ENCODE results near the gene ATF7IP2. TPM values are rescaled to one million over a fixed set of nuclear protein-coding genes. Genes with fewer than 3 reads are reported as not detected.
"Not testable (repeated sequence)": the region's sequence is repeated elsewhere in the genome, so short reads cannot be mapped to it uniquely, and the experiment has no call there.

The ATF7IP2 gene, protein sequence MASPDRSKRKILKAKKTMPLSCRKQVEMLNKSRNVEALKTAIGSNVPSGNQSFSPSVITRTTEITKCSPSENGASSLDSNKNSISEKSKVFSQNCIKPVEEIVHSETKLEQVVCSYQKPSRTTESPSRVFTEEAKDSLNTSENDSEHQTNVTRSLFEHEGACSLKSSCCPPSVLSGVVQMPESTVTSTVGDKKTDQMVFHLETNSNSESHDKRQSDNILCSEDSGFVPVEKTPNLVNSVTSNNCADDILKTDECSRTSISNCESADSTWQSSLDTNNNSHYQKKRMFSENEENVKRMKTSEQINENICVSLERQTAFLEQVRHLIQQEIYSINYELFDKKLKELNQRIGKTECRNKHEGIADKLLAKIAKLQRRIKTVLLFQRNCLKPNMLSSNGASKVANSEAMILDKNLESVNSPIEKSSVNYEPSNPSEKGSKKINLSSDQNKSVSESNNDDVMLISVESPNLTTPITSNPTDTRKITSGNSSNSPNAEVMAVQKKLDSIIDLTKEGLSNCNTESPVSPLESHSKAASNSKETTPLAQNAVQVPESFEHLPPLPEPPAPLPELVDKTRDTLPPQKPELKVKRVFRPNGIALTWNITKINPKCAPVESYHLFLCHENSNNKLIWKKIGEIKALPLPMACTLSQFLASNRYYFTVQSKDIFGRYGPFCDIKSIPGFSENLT
- total RNA-seq (10 to 100 TPM; 27.3 to 36.9 (median 29.2) TPM), polyA plus RNA-seq (43.2 TPM)
- long read RNA-seq, donor 1, partial matches to known transcripts = 1 of 15 reads
- long read RNA-seq, donor 1, other reads (novel, unspliced or antisense) = 10 of 15 reads
- long read RNA-seq, donor 2, partial matches to known transcripts = 1 of 5 reads
- long read RNA-seq, donor 2, other reads (novel, unspliced or antisense) = 1 of 5 reads
- long read RNA-seq, donor 3, transcript ATF7IP2-204 (12 exons, 3,665 nt) = major isoform, 6 of 16 reads
- long read RNA-seq, donor 3, partial matches to known transcripts = 2 of 16 reads
- long read RNA-seq, donor 3, other reads (novel, unspliced or antisense) = 5 of 16 reads
- long read RNA-seq, donor 4, partial matches to known transcripts = 0 of 7 reads
- long read RNA-seq, donor 4, other reads (novel, unspliced or antisense) = 1 of 7 reads

DNA sequence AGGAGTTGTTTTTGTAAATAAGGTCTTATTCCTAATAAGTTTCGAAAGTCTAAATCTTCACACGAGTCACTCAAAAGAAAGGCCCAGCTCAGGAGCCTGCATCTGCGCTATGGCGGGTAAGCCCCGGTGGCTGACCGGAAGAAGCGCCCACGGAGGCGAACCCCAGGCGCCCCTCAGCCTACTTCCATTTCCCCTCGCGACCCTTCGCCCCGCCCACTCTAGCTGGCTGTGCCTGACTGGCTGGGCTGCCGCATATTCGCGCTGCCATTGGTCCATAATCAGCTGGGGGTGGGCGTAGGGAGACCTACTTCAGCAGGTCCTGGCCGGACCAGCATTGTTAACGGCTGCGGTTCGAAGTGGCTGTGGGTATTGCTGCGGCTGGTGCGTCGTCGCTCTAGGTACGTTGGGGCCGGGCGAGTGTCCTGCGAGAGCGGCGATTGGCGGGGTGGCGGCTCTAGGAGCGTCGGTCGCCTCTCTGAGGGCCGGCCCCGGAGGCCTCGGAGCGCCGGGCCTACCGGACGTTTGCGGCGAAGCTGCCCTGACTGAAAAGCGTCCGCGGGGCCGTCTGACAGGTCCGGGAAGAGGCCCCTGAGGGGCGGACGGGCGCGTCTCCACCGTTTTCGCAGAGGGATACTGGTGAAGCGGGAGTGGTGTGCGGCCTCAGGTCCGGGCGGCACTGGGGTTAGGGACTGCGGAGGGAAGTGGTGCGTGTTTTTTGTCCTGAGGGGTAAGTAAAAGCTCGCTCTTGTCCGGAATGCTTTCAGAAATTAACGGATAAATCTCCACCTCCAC is at the start of gene ATF7IP2:
TSS of gene ATF7IP2 (plus strand) at position 337 of the 792 bp plus-strand sequence. CDS start 44,560 bp downstream, outside the sequence.
- peak; percentile 99 to 100 for ATAC-seq
- H3K4me3 ChIP-seq (ENCODE audit: low read length) = peak within 1 kb of the TSS; percentile 66
- intact Hi-C loops (cut with DNase I) = no loop called here
- WGBS = 5% methylated on average over 66 of the region's 66 CpGs
- peak; percentile 93 to 97 (median 96) for DNase-seq
- no peaks in the 10 kb centered on the region for H3K27me3 ChIP-seq (ENCODE audit: control insufficient read depth, insufficient read depth)
- no peaks in the 10 kb centered on the region for H3K9me3 ChIP-seq (ENCODE audit: control insufficient read depth, low read length)
- H3K27ac ChIP-seq (ENCODE audit: low read length) = peak within 1 kb of the TSS; percentile 52
- no peaks in the 10 kb centered on the region for H3K4me1 ChIP-seq (ENCODE audit: control insufficient read depth, insufficient read depth, low read length)

DNA sequence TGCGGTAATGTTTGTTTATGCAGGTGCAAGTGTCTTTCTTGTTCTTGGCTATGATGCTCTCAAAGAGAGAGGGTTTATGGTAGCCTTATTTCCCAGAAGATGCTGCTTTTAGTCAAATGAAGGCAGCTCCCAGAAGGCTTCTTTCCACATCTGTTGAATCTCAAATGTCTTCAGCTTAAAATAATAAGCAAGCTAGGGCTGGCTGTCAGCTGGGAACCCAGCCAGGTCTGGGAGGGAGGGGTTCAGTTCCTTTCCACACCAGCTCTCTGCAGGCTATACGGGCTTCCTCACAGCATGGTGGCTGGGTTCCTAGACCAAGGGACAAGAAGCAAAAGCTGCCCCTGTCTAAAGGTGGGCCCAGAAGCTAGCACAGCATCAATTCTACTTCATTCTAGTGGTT is 47.4 kb upstream of the ATF7IP2 start:
- 40% methylated on average over 2 of the region's 2 CpGs for WGBS
- ATAC-seq (no peak), DNase-seq (no peak)
- Histone ChIP-seq H3K27ac (ENCODE audit: low read length) (no peak overlapping the region), H3K4me1 (ENCODE audit: control insufficient read depth, insufficient read depth, low read length) (no peaks in the 10 kb centered on the region), H3K27me3 (ENCODE audit: control insufficient read depth, insufficient read depth) (no peaks in the 10 kb centered on the region), H3K4me3 (ENCODE audit: low read length) (no peak overlapping the region), H3K9me3 (ENCODE audit: control insufficient read depth, low read length) (no peaks in the 10 kb centered on the region)
- intact Hi-C loops (cut with DNase I) = no loop called here

GRCh38 chr16:10339777-10340732 is 45.8 kb upstream of the ATF7IP2 start:
- intact Hi-C loops (cut with DNase I) = no loop called here

GRCh38 chr16:10343124-10343760 is 42.6 kb upstream of the ATF7IP2 start:
- no peak for ATAC-seq
- Histone ChIP-seq H3K9me3 (ENCODE audit: control insufficient read depth, low read length) (peaks cover 2% of the 10 kb centered on the region), H3K27me3 (ENCODE audit: control insufficient read depth, insufficient read depth) (no peaks in the 10 kb centered on the region), H3K4me3 (ENCODE audit: low read length) (no peak overlapping the region), H3K27ac (ENCODE audit: low read length) (no peak overlapping the region), H3K4me1 (ENCODE audit: control insufficient read depth, insufficient read depth, low read length) (no peaks in the 10 kb centered on the region)
- WGBS = 66% methylated on average over 9 of the region's 9 CpGs
- DNase-seq = no peak
- intact Hi-C loops (cut with DNase I) = no loop called here

More at GRCh38 chr16:10339777-10340732, 45.8 kb upstream of the ATF7IP2 start:
- Histone ChIP-seq H3K4me3 (ENCODE audit: low read length) (no peak overlapping the region), H3K27ac (ENCODE audit: low read length) (no peak overlapping the region), H3K9me3 (ENCODE audit: control insufficient read depth, low read length) (peaks cover 2% of the 10 kb centered on the region), H3K27me3 (ENCODE audit: control insufficient read depth, insufficient read depth) (no peaks in the 10 kb centered on the region), H3K4me1 (ENCODE audit: control insufficient read depth, insufficient read depth, low read length) (no peaks in the 10 kb centered on the region)
- DNase-seq (no peak), ATAC-seq (no peak)
- WGBS = 80% methylated on average over 8 of the region's 8 CpGs

GRCh38 chr16:10344699-10345098 is 41.2 kb upstream of the ATF7IP2 start:
- DNase-seq; H3K4me1 ChIP-seq (ENCODE audit: control insufficient read depth, insufficient read depth, low read length); H3K27me3 ChIP-seq (ENCODE audit: control insufficient read depth, insufficient read depth); intact Hi-C loops (cut with DNase I); H3K4me3 ChIP-seq (ENCODE audit: low read length); H3K9me3 ChIP-seq (ENCODE audit: control insufficient read depth, low read length); H3K27ac ChIP-seq (ENCODE audit: low read length); ATAC-seq: not testable (repeated sequence)
- 93% methylated on average over 1 of the region's 1 CpG for WGBS

GRCh38 chr16:10345629-10346028 is 40.2 kb upstream of the ATF7IP2 start:
- ATAC-seq = no peak
- 94% methylated on average over 3 of the region's 3 CpGs for WGBS
- H3K9me3 ChIP-seq (ENCODE audit: control insufficient read depth, low read length) = peaks cover 2% of the 10 kb centered on the region

GRCh38 chr16:10349851-10350250 is 36.0 kb upstream of the ATF7IP2 start:
- intact Hi-C loops (cut with DNase I) = no loop called here
- Histone ChIP-seq H3K4me3 (ENCODE audit: low read length) (no peak overlapping the region), H3K4me1 (ENCODE audit: control insufficient read depth, insufficient read depth, low read length) (no peaks in the 10 kb centered on the region), H3K27me3 (ENCODE audit: control insufficient read depth, insufficient read depth) (no peaks in the 10 kb centered on the region), H3K27ac (ENCODE audit: low read length) (no peak overlapping the region), H3K9me3 (ENCODE audit: control insufficient read depth, low read length) (no peaks in the 10 kb centered on the region)
- WGBS = 81% methylated on average over 5 of the region's 5 CpGs
- DNase-seq (no peak), ATAC-seq (no peak)

More at GRCh38 chr16:10345629-10346028, 40.2 kb upstream of the ATF7IP2 start:
- Histone ChIP-seq H3K27me3 (ENCODE audit: control insufficient read depth, insufficient read depth) (no peaks in the 10 kb centered on the region), H3K4me3 (ENCODE audit: low read length) (no peak overlapping the region), H3K27ac (ENCODE audit: low read length) (no peak overlapping the region), H3K4me1 (ENCODE audit: control insufficient read depth, insufficient read depth, low read length) (no peaks in the 10 kb centered on the region)
- intact Hi-C loops (cut with DNase I) = no loop called here
- DNase-seq = no peak

DNA sequence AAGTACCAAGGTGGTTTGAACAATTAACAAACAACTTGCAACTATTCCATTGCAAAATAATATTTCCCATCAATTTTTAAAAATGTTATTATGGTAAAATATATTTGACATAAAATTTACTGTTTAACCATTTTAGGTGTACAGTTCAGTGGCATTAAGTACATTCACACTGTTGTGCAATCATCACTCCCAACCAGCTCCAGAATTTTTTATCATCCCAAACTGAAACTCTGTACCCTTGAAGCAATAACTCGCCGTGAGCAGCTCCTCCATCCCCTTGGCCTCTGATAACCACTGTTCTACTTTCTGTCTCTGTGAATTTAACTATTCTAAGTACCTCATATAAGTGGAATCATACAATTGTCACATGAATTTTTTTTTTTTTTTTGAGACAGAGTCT is 33.6 kb upstream of the ATF7IP2 start:
- WGBS = 54% methylated on average over 2 of the region's 2 CpGs

DNA sequence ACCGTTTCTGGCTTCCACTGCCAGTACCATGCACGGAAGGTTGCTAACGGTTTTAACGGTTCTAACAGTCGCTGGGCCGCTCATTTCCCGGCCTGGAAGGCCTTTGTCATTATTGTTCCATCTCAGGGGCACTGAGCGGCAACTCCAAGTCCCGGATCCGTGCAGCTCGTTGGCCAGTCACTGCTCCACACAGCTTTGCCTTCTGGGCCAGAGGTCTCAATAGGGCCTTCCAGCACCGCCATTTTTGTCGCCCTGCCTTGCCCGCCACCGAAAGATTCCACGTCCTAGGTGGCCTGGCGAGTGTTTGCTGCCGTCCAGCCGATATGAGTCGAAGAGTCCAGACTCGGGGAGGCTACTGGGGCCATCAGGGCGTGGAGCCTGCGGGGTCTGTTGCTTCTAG is 30.3 kb upstream of the ATF7IP2 start:
- 95% methylated on average over 23 of the region's 23 CpGs for WGBS
- Histone ChIP-seq H3K4me3 (ENCODE audit: low read length) (no peak overlapping the region), H3K4me1 (ENCODE audit: control insufficient read depth, insufficient read depth, low read length) (no peaks in the 10 kb centered on the region), H3K9me3 (ENCODE audit: control insufficient read depth, low read length) (no peaks in the 10 kb centered on the region), H3K27me3 (ENCODE audit: control insufficient read depth, insufficient read depth) (no peaks in the 10 kb centered on the region), H3K27ac (ENCODE audit: low read length) (no peak overlapping the region)
- no peak for DNase-seq
- ATAC-seq = no peak
- intact Hi-C loops (cut with DNase I) = no loop called here

More for the DNA sequence above, 33.6 kb upstream of the ATF7IP2 start:
- no peaks in the 10 kb centered on the region for H3K9me3 ChIP-seq (ENCODE audit: control insufficient read depth, low read length)
- no peaks in the 10 kb centered on the region for H3K27me3 ChIP-seq (ENCODE audit: control insufficient read depth, insufficient read depth)
- H3K27ac ChIP-seq (ENCODE audit: low read length) = no peak overlapping the region
- no peak overlapping the region for H3K4me3 ChIP-seq (ENCODE audit: low read length)
- H3K4me1 ChIP-seq (ENCODE audit: control insufficient read depth, insufficient read depth, low read length) = no peaks in the 10 kb centered on the region
- ATAC-seq (no peak), DNase-seq (no peak)
- intact Hi-C loops (cut with DNase I) = no loop called here
